Endothelial cell (in vitro differentiated cells): ENCODE data around the gene SYT12. TPM values are rescaled to one million over a fixed set of nuclear protein-coding genes. Genes with fewer than 3 reads are reported as not detected.

Experiments
- DNase-seq: peaks from one replicate; pipeline ENCODE4 v3.0.0; 2021; ENCODE audit warnings: low spot score
- H3K27ac Mint-ChIP-seq: one replicate; pipeline ENCODE4 v1.8.0; 2021; ENCODE audit warnings: mixed read lengths, inconsistent platforms; ENCODE audit not compliant: unreplicated experiment
- H3K27me3 Mint-ChIP-seq: one replicate; pipeline ENCODE4 v1.8.0; 2021; ENCODE audit warnings: mild to moderate bottlenecking, moderate library complexity, mixed read lengths, inconsistent platforms; ENCODE audit not compliant: unreplicated experiment
- H3K36me3 Mint-ChIP-seq: one replicate; pipeline ENCODE4 v1.8.0; 2021; ENCODE audit warnings: mild to moderate bottlenecking, low read depth, mixed read lengths, inconsistent platforms; ENCODE audit not compliant: unreplicated experiment
- H3K4me1 Mint-ChIP-seq: one replicate; pipeline ENCODE4 v1.8.0; 2021; ENCODE audit warnings: mild to moderate bottlenecking, mixed read lengths, inconsistent platforms; ENCODE audit not compliant: unreplicated experiment
- H3K4me3 Mint-ChIP-seq: one replicate; pipeline ENCODE4 v1.8.0; 2021; ENCODE audit warnings: mild to moderate bottlenecking, mixed read lengths, inconsistent platforms; ENCODE audit not compliant: unreplicated experiment
- H3K9me3 Mint-ChIP-seq: one replicate; pipeline ENCODE4 v1.8.0; 2021; ENCODE audit warnings: mixed read lengths, inconsistent platforms; ENCODE audit not compliant: unreplicated experiment
- microRNA-seq: library from miRNA; unstranded; fragments of <30 nt; microRNA quantifications from one replicate; pipeline ENCODE4, GENCODE V29; 2020; ENCODE audit not compliant: unreplicated experiment
- total RNA-seq: library from RNA; stranded (reverse); fragmentation: NEBNext Ultra II Directional; extraction: Animal tissue kit (Norgen Biotek cat#: 25700); gene quantifications from one replicate; pipeline ENCODE4 v1.2.1, GENCODE V29; 2021; ENCODE audit not compliant: unreplicated experiment
- TF ChIP-seq, protein P1 (sequence below): fragments of 200-600 bp; sonication (generic); IDR thresholded peaks from one replicate; pipeline ENCODE4 v1.5.0; 2021; ENCODE audit warnings: antibody characterized with exemption; ENCODE audit not compliant: unreplicated experiment

Gene SYT12
- total RNA-seq, 1 donor from 2014 or later, result 0.82 TPM

DNA sequence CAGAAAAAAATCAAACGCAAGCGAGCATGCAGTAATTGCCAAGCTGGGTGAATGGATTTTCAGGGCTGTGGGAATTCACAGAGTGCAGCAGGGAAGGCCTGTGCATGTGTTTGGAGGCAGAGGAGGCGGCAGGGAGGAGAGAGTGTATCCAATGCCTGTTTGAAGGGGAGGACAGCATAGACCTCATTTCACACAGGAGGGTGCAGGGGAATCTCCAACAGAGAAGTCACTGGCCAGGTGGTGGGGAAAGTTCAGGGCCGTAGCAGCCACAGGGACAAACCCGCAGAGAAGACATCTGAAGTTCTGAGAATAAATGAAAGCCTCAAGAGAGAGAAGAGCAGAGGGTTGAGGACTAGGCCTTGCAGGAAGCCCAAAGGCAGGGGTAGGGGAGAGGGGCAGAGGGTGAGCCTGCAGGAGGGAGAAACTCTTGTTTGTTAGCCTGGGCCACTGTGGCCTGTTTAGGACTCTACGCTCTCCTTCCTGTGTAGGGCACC lies 76.9 kb downstream of the SYT12 start:
- Mint-ChIP-seq H3K27ac (no peak overlapping the region), H3K27me3 (peaks cover 5% of the 10 kb centered on the region), H3K4me3 (no peak overlapping the region), H3K9me3 (no peaks in the 10 kb centered on the region), H3K4me1 (peaks cover 6% of the 10 kb centered on the region), H3K36me3 (no peaks in the 10 kb centered on the region)
- TF ChIP-seq, protein P1, sequence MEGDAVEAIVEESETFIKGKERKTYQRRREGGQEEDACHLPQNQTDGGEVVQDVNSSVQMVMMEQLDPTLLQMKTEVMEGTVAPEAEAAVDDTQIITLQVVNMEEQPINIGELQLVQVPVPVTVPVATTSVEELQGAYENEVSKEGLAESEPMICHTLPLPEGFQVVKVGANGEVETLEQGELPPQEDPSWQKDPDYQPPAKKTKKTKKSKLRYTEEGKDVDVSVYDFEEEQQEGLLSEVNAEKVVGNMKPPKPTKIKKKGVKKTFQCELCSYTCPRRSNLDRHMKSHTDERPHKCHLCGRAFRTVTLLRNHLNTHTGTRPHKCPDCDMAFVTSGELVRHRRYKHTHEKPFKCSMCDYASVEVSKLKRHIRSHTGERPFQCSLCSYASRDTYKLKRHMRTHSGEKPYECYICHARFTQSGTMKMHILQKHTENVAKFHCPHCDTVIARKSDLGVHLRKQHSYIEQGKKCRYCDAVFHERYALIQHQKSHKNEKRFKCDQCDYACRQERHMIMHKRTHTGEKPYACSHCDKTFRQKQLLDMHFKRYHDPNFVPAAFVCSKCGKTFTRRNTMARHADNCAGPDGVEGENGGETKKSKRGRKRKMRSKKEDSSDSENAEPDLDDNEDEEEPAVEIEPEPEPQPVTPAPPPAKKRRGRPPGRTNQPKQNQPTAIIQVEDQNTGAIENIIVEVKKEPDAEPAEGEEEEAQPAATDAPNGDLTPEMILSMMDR, result no peak
- DNase-seq, result no peak

Small RNA genes within 50 kb of the gene (microRNA-seq; reads per million reads assigned to microRNA genes)
- gene MIR6860, result not detected

Other genes with a start within 250 kb of the SYT12 start
- gene RCE1, start 179.7 kb upstream of the SYT12 start, total RNA-seq, result 25.2 TPM
- 21.4 TPM for gene LRFN4, start 166.1 kb upstream of the SYT12 start, total RNA-seq
- 5.8 TPM for gene PC, start 64.8 kb upstream of the SYT12 start, total RNA-seq
- not detected for gene C11orf86, start 47.8 kb upstream of the SYT12 start, total RNA-seq
- gene RHOD, start 33.7 kb downstream of the SYT12 start, total RNA-seq, result 10.5 TPM
- gene KDM2A, start 96.1 kb downstream of the SYT12 start, total RNA-seq, result 76.9 TPM
- 92.7 TPM for gene GRK2, start 243.3 kb downstream of the SYT12 start, total RNA-seq